Hepatocyte (in vitro differentiated cells): ENCODE data around the gene ADH6. TPM values are rescaled to one million over a fixed set of nuclear protein-coding genes. Genes with fewer than 3 reads are reported as not detected.

Experiments
- DNase-seq: peaks from one replicate; pipeline ENCODE4 v3.0.0-alpha.2; 2016; ENCODE audit warnings: low spot score
- H2AFZ ChIP-seq: fragments of 200-600 bp; sonication (generic); 2 replicates; pipeline ENCODE4 v1.6.0; 2016; ENCODE audit warnings: antibody characterized with exemption, mild to moderate bottlenecking
- H3K27ac ChIP-seq: fragments of 200-600 bp; sonication (generic); 2 replicates; pipeline ENCODE4 v1.5.1; 2016; ENCODE audit warnings: mild to moderate bottlenecking
- H3K27me3 ChIP-seq: fragments of 200-600 bp; sonication (generic); 2 replicates; pipeline ENCODE4 v1.6.1; 2016
- H3K36me3 ChIP-seq: fragments of 200-600 bp; sonication (generic); replicated peaks from 2 replicates; pipeline ENCODE4 v1.5.1; 2016; ENCODE audit warnings: low read depth; ENCODE audit not compliant: insufficient read depth
- H3K4me1 ChIP-seq: fragments of 200-600 bp; sonication (generic); 2 replicates; pipeline ENCODE4 v1.5.1; 2016; ENCODE audit warnings: mild to moderate bottlenecking, moderate library complexity; ENCODE audit not compliant: insufficient read depth
- H3K4me2 ChIP-seq: fragments of 200-600 bp; sonication (generic); 2 replicates; pipeline ENCODE4 v1.6.0; 2016
- H3K4me3 ChIP-seq: fragments of 200-600 bp; sonication (generic); 2 replicates; pipeline ENCODE4 v1.5.1; 2016; ENCODE audit warnings: mild to moderate bottlenecking
- H3K79me2 ChIP-seq: fragments of 200-600 bp; sonication (generic); 2 replicates; pipeline ENCODE4 v1.6.0; 2017; ENCODE audit warnings: mild to moderate bottlenecking
- H3K9me2 ChIP-seq: fragments of 200-600 bp; sonication (generic); replicated peaks from 2 replicates; pipeline ENCODE4 v1.6.0; 2017; ENCODE audit warnings: mild to moderate bottlenecking; ENCODE audit not compliant: insufficient read depth
- H3K9me3 ChIP-seq: fragments of 200-600 bp; sonication (generic); 2 replicates; pipeline ENCODE4 v1.5.1; 2016; ENCODE audit warnings: low read depth, mild to moderate bottlenecking
- H4K20me1 ChIP-seq: fragments of 200-600 bp; sonication (generic); 2 replicates; pipeline ENCODE4 v1.6.0; 2016; ENCODE audit warnings: mild to moderate bottlenecking; ENCODE audit not compliant: insufficient read depth, poor library complexity, severe bottlenecking
- CTCF ChIP-seq: fragments of 200-600 bp; sonication (generic); IDR thresholded peaks from 2 replicates; pipeline ENCODE4 v1.5.1; 2016; ENCODE audit warnings: antibody characterized with exemption, mild to moderate bottlenecking; ENCODE audit not compliant: poor library complexity
- EZH2 ChIP-seq: fragments of 200-600 bp; sonication (generic); IDR thresholded peaks from 2 replicates; pipeline ENCODE4 v1.6.1; 2016; ENCODE audit warnings: antibody characterized with exemption, mild to moderate bottlenecking, borderline replicate concordance
- EZH2phosphoT487 ChIP-seq: fragments of 200-600 bp; sonication (generic); IDR thresholded peaks from one replicate; pipeline ENCODE4 v1.6.1; 2018; ENCODE audit warnings: antibody characterized with exemption, mild to moderate bottlenecking, low read depth, moderate library complexity; ENCODE audit not compliant: unreplicated experiment, severe bottlenecking
- WGBS: methylation state at CpG from one replicate; pipeline ENCODE4 v1.1.6; 2016; ENCODE audit warnings: low lambda C conversion rate; ENCODE audit errors: missing lambda C conversion rate; 5-methylcytosine and 5-hydroxymethylcytosine counted together
- polyA plus RNA-seq: library from polyadenylated mRNA; unstranded; fragments of >200 nt; fragmentation: Nextera tagmentation; extraction: Ambion mirVana; gene quantifications from 2 replicates; pipeline ENCODE4 v1.2.1, GENCODE V29; 2016
- total RNA-seq: library from RNA; depleted of rRNA; stranded (reverse); fragments of >200 nt; gene quantifications from 2 replicates; pipeline ENCODE4 v1.2.3, GENCODE V29; 2014

The ADH6 gene
- total and polyA plus RNA-seq, 2 experiments from 2014 or later, result 16.0 to 23.6 TPM

- WGBS, result 73% methylated on average over 5 of the region's 5 CpGs
- DNase-seq, result peak; percentile 44
- no peaks in the 10 kb centered on the region for H3K79me2 ChIP-seq
- no peaks in the 10 kb centered on the region for H3K9me3 ChIP-seq
- H3K9me2 ChIP-seq, result no peaks in the 10 kb centered on the region
- H3K36me3 ChIP-seq, result no peaks in the 10 kb centered on the region
- H3K27ac ChIP-seq, result peak overlapping the region; percentile 51
- peak overlapping the region; percentile 21 for H3K4me2 ChIP-seq
- no peaks in the 10 kb centered on the region for H4K20me1 ChIP-seq
- no peak for TF ChIP-seq EZH2
- TF ChIP-seq EZH2phosphoT487, result peak; percentile 48
- no peak overlapping the region for H2AFZ ChIP-seq
- no peaks in the 10 kb centered on the region for H3K27me3 ChIP-seq
- no peak overlapping the region for H3K4me3 ChIP-seq
- peaks cover 22% of the 10 kb centered on the region for H3K4me1 ChIP-seq
These were observed 13.7 kb downstream of the ADH6 start for GRCh38 chr4:99205153-99205979.

DNA sequence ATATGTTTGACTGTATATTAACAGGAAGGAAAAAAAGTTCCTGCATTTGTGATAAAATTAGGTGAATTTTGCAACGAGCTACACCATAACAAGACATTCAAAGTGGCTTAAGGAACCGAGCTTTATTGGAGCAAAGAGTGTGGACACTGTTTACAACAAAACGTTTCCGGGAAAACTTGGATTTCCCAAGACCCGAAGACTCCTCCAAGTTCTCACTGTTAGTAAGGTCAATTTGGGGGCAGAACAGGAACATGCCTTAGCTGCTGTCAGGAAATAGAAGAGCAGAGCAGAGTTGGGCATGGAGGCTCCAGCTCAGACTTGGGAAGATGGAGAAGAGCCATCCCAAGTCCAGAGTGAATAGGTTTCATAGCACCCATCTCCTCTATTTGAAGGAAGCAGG is 16.5 kb downstream of the ADH6 start:
- no peak overlapping the region for H2AFZ ChIP-seq
- no peaks in the 10 kb centered on the region for H3K9me2 ChIP-seq
- H3K27me3 ChIP-seq, result no peaks in the 10 kb centered on the region
- H3K79me2 ChIP-seq, result no peaks in the 10 kb centered on the region
- no peak overlapping the region for H3K4me3 ChIP-seq
- TF ChIP-seq EZH2phosphoT487 (no peak), CTCF (no peak), EZH2 (no peak)
- H3K9me3 ChIP-seq, result no peaks in the 10 kb centered on the region
- 62% methylated on average over 5 of the region's 5 CpGs for WGBS
- H3K27ac ChIP-seq, result peak overlapping the region; percentile 8
- H3K4me1 ChIP-seq, result peaks cover 22% of the 10 kb centered on the region
- H4K20me1 ChIP-seq, result no peaks in the 10 kb centered on the region
- no peak for DNase-seq
- no peaks in the 10 kb centered on the region for H3K36me3 ChIP-seq
- no peak overlapping the region for H3K4me2 ChIP-seq

GRCh38 chr4:99202094-99202493 is 17.0 kb downstream of the ADH6 start:
- H3K9me2 ChIP-seq, result no peaks in the 10 kb centered on the region
- H3K27ac ChIP-seq, result peak overlapping the region; percentile 8
- TF ChIP-seq EZH2 (no peak), EZH2phosphoT487 (no peak), CTCF (no peak)
- H4K20me1 ChIP-seq, result no peaks in the 10 kb centered on the region
- H3K4me1 ChIP-seq, result peaks cover 22% of the 10 kb centered on the region
- H3K27me3 ChIP-seq, result no peaks in the 10 kb centered on the region
- no peak overlapping the region for H3K4me3 ChIP-seq
- no peaks in the 10 kb centered on the region for H3K79me2 ChIP-seq
- H3K36me3 ChIP-seq, result no peaks in the 10 kb centered on the region
- no peaks in the 10 kb centered on the region for H3K9me3 ChIP-seq
- DNase-seq, result no peak
- H2AFZ ChIP-seq, result no peak overlapping the region
- H3K4me2 ChIP-seq, result no peak overlapping the region

DNA sequence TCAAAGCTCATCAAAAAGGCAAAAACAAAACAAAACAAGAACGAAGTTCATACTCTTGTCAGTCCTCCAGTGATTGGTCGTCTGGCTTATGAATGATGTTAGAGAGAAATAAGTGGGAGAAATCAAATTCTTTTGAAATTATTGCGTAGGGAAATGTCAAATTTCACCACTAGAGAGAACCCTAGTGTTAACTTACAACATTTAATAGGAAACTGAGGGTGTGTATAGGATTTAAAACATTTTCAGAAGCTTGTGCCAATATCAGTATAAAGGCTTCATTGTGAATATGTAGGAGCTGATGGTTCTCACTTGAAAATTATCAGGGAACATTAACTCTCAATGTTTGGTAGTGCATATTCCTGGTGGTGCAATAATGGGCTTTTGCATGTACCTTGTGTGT is 17.4 kb downstream of the ADH6 start:
- Histone ChIP-seq H3K9me3 (no peaks in the 10 kb centered on the region), H3K9me2 (no peaks in the 10 kb centered on the region), H3K4me1 (peaks cover 22% of the 10 kb centered on the region), H3K4me2 (no peak overlapping the region), H2AFZ (no peak overlapping the region), H3K4me3 (no peak overlapping the region), H3K27me3 (no peaks in the 10 kb centered on the region), H4K20me1 (no peaks in the 10 kb centered on the region), H3K79me2 (no peaks in the 10 kb centered on the region), H3K36me3 (no peaks in the 10 kb centered on the region), H3K27ac (no peak overlapping the region)
- DNase-seq, result no peak
- 76% methylated on average over 3 of the region's 3 CpGs for whole genome bisulfite sequencing
- TF ChIP-seq EZH2 (no peak), CTCF (peak; percentile 18)
